GM19372 (cell line): ENCODE data around the gene POLR2B.
"Not testable (repeated sequence)": the region's sequence is repeated elsewhere in the genome, so short reads cannot be mapped to it uniquely, and the experiment has no call there.

Experiments used
- ATAC-seq: cut with Tn5 transposase; IDR thresholded peaks from one replicate; pipeline ENCODE4 v1.9.1; 2021; ENCODE audit warnings: mild to moderate bottlenecking, low read depth, moderate library complexity; ENCODE audit not compliant: unreplicated experiment

Gene POLR2B

DNA sequence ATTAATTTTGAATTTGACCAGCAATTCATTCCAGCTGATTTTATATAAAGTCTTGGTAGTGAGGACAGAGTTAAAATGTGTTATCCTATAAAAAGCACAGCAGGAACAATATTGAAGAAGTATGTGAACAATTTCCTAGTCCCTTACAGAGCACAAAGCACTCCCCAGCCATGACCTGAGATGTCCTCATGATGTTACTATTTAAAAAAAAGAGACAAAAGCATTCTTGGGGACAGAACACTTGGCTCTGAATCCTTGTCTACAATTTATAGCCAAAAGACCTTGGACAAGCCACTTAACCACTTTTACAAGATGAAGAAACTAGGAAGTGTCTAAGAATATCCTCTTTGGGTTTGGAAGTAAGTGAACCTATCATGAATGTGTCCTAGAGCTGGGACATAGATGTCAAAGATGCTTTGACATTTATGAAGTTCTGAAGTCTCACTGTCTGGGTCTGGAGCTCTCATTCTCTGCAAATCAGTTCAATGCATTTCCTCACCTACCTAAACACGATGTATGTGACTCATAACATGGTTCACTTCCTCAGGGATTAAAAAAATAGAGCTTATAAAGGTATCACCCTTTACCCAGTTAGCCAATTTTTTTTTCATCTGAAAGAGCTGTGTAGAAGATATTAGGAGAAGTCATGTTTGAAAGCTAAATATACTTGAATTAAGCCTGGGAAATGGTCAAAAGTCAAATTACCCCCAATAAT, 70.1 kb downstream of the POLR2B start:
- ATAC-seq = no peak

DNA sequence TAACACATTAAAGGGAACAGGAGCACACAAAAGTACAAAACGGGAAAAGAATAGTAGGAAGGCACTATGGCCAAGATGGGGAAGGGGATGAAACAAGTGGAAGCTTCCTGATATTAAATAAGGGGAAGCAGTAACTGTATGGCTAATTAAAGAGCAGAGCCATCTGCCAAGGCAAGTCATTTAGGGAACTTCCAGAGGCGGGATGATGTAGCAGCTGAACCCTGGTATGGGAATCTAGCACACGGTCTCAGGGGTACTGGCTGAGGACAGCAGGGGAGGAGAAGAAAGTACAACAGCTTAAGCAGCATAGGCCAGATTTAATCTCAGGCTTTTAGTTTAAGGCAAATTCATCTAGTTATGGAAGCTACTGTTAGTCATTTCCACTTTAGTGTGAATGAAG, 72.4 kb downstream of the POLR2B start:
- ATAC-seq = no peak

DNA sequence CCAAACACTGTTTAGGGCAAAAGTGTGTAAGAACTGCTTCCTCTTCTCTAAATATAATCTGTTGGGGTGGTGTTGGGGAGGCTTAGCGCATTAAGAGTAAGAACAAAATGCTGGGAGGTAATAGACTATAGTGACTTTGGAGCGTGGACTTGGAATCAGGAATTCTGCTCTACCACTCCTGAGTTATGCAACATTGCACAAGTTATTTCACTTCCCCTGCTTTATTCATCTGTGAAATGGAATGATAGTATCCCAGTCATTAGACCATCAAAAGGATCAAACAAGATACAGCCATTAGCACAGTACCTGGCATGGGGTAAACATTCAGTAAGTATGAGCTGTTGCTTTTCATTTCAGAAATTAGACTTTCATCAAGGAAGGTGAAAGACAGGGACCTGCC, 72.8 kb downstream of the POLR2B start:
- no peak for ATAC-seq

DNA sequence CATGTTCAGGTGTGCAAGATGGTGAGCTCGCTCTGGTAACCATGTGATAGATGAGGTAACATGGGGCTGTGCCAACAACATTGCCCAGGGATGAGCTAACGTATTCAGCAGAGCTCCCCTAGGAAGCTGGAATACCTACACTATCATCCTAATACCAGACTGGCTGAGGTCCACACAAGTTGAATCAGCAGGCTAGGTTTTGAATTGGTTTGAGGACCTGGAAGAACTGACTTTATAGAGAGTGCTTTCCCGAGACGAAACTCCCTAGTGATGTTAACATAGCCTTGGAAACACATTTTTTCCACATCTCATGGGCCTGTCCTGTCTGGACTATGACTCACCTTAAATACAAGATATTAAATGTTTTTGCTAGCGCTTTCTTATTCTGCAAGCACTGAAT, 74.8 kb downstream of the POLR2B start:
- ATAC-seq = no peak

DNA sequence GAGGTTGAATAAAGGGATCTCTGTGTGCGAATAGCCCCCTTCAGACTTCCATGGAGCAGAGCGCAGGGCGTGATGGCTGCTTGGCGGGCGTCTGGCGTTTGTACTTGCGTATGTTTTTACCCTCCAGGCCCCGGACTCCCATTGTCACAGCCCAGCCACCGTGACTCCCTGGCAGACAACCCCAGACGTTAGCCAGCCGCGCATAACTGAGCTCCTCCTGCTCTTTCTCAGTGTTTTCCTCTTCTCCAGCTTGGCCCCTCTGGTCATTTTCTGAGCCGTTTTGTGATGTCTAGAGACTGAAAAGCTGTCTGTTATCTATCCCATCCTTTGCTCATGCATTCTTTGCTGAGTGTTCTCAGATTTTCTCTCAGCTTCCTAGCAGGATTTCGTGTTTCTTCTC, 77.2 kb downstream of the POLR2B start:
- ATAC-seq = no peak

DNA sequence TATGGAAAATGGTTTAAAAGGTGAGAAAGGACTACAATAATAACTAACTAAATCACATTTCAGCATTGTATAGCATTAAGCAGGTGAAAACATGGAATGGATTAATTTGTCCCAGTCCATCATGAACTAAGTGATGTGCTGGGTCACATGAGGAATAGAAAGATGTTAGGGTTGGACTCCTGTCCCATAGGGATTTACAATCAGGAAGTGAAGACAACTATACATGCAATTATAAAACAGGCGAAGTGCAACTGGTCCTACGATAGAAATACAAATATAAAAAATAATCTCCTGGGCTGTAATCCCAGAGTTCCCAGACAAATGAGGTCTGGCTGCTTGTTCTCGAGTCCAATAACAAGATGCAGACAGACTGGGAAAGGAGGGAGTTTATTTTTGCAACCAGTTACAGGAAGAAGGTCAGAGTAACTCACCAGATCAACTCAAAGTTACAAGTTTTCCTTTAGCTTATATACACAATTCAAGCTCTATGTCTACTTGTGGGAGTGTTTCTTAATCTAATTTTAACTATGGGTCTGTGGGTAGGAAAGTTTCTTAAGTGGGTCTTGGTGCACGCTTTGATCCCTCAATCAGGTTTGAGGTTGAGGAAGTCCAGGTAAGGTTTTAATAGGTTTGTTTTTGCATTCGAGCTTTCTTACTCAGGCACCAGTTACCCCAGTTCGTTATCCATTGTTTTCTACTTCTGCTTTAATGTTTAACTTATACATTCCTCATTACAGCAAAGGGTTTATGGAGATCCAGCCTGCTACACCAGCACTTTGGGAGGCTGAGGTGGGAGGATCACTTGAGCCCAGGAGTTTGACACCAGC, 81.4 kb downstream of the POLR2B start:
- ATAC-seq = no peak

DNA sequence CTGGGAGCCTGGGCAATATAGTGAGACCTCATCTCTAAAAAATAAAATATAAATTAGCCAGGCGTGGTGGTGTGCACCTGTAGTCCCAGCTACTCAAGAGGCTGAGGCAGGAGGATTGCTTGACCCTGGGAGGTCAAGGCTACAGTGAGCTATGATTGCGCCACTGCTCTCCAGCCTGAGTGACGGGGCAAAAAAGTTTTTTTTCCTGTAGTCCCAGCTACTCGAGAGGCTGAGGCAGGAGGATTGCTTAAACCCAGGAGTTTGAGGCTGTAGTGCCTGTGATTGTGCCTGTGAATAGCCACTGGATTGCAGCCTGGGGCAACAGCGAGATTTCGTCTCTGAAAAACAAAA, 82.0 kb downstream of the POLR2B start:
- not testable (repeated sequence) for ATAC-seq

DNA sequence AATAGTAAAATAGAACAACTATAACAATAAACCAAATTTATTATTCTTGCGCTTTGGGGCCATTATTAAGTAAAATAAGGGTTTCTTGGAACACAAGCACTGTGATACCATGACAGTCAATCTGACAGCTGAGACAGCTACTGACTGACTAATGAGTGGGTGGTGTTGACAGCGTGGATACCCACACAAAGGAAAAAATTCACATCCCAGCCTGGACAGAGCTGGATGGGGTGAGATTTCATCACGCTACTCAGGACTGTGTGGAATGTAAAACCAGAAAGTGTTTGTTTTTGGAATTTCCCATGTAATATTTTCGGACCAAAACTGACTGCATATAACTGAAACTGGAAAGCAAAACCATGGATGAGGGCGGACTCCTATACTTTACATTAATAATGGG, 82.7 kb downstream of the POLR2B start:
- no peak for ATAC-seq

DNA sequence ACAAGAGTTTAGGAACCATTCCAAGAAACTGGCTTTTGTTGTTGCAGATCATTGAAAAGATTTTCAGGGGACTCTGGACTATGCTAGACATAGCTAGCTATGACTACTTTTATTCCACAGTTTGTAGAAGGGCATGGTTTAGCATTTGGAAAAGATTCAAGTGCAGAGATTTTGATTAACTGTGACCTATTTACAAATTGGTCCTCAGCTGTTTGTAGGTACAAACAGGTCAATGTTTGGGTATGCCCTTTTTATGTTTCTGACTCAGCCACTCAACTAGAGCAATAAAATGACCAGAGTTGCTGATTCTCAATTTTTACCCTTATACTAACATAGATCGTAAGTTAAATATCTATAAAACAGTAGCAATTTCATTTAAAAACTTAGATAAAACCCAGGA, 84.8 kb downstream of the POLR2B start:
- ATAC-seq = no peak

DNA sequence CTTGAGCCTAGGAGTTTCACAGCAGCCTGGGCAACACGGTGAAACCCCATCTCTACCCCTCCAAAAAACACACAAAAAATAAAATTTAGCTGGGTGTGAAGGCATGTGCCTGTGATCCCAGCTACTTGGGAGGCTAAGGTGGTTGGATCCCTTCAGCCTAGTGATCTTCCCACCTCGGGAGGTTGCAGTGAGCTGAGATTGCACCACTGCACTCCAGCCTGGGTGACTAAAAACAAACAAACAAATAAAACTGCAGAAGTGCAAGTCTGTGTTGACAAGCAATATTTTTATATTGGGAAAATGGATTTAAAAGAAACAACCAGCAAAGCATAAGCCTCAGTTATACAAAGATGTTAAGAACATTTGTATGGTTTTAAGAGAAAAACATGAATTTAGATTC, 85.4 kb downstream of the POLR2B start:
- no peak for ATAC-seq

DNA sequence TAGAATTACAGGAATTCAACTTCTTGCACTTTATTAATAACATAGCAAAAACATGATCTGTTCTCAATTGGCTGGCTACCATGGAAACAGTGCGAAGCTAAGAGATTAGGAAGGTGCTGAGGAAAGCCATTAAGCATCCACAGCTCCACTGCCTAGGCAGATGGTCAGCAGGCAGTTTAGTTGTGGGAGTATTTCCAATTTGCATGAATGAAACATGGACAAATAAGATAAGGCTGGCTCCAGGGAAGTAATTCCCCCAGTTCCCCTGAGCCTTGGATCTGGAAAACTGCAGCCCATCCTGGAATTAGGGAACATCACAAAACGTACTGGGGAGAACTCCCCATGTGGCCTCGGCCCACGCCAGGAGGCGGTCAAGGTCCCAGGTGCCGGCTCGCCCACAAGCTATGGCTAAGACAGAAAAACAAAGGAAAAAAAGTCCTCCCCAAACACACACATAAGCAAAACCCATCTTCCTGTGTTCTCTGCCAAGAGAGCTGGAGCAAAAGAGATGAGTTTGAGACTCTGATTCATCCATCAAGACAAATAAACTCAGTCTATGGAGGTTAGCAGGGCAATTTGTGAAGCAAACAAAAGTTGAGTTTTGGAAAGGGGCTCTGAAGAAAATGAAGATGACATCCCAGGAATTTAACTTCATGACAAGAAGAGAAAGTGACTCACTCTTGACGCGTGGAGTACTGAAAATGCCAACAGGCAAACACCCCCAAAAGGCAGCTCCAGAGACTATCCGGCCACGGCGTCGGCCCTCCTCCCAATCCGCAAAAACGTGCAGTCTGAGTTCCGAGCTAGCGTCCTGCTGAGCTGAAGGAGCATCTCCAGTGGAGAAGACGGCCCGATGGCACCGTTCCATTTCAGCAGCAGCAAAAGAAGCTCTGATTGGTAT, 86.4 kb downstream of the POLR2B start:
- no peak for ATAC-seq

DNA sequence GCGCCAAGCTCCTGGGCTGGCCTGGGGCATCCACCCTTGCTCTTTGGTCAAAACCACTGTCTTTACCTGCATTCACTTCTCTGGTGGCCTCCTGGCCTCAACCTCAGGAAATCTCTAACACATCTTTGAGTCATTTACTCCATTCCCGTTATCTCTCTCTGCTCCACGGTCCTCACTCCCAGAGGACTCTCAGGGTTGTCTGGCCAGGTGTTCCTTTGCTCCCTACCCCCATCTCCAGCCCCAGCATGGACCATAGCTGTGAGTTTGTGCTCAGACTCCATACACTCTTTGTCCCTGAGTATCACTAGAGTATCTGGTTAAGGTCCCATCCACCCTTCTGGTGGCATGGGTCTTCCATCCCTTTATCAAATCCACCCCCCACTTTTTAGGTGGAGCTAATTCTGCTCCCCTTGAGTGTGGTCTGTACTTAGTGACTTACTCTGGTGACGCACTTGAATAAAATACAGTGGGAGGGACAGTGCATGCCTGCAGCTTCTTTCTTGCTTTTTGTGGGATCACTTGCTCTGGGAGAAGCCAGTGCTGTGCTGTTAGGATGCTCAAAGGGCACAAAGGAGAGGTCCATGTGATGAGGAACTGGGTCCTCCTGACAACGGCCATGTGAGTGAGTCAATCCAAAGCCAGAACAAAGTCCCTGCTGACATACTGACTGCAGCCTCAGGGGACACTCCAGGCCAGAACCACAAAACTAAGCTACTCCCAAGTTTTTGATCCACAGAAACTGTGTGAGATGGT, 87.2 kb downstream of the POLR2B start:
- no peak for ATAC-seq

DNA sequence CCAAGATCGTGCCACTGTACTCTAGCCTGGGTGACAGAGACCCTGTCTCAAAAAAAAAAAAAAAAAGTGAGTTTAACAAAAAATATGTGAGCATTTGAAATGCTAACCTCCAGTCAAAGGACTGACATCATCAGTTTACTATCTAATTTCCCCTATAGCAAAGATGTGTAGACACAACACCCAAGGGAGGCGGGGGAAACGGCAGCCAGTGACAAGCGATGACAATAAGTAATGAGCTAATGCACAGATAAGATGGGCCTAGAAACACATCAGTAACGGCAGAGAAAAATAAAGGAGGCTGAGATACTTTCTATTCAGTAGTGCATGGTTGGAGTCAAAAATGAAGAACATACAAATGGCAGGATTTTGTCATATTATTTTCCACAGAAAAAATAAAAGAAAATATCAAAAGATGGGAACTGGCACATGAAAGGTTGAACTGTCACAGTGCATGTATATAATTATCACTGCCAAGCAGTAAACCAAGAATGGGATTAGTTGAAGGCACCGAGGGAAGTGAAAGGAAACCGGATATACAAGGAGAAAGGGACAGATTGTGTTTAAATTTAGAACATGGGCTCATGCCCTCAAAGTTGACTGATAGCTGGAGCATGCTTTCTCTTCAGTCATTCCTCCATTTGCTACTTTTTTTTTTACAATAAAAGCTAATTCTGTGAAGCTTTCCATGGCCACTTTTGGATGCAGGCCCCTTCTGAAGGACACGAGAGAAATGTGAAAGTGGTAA, 89.7 kb downstream of the POLR2B start:
- no peak for ATAC-seq

DNA sequence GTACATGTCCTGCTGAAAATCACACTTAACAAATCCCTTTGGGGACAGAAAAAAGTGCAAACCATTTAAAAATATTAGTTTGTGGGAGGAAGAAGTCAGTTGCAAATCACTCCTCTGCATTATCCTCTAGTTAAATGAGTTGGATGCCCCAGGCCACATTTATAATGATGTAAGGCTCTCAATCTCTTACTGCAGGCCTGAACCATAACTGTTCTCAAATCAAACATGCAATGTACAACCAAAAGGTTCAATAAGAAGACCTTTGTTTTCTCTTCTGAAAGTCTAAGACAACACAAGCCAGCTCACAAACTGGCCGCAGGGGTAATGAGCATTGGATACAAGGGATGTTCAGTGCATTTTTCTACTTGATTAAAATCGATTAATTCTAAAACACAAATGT, 91.8 kb downstream of the POLR2B start:
- no peak for ATAC-seq

DNA sequence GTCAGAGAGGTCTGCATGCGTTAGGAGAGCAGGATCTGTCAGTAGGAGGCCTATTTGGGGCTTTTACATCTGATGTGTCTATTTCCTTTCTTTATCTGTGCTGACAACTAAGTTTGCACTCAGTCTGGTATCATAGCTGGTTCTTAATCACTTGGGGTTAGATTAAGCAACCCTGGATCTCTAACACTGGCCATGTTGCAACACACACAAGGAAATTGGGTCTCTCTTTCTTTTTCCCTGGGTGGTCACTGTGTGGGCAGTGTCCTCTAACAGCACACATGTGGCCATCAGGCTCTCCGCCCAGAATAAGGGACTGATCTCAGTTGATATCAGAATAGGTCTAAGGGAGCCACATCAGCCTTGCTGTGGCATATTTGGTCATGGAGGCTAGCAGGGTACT, 92.6 kb downstream of the POLR2B start:
- no peak for ATAC-seq

DNA sequence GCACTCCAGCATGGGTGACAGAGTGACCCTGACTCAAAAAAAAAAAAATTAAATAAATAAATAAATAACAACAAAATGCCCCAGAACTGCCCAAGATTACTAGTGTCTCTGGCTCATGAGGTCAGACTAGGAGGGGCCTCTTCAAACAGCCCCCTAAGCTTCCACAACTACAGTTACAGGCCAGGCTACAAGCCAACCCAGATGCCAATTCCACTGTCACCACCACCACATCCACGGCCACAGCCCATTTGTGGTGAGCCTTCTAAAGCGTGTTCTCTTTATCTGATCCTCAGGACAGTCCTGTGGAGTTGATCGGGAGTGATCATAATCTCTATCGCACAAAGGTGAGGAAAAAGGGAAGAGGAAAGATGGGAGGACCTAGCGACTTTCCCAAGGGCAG, 94.9 kb downstream of the POLR2B start:
- ATAC-seq = no peak

DNA sequence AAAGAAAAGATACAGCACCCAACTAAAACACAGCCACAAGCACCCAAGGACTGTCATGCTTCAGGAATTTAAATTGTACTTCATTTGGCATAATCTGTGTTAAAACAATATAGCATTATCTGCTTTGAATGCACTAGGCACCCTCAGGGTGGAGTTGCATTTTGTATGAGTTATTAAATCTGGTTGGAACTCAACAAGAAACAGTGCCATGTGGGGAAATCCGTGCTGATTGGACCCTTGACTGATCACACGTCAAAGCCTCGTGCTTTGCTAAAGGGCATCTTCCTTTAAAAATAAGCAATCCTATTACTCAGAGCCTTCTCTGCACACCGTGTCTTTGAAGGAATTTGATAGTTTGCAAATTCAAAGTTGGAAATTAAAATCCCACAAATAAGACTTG, 96.0 kb downstream of the POLR2B start:
- no peak for ATAC-seq

DNA sequence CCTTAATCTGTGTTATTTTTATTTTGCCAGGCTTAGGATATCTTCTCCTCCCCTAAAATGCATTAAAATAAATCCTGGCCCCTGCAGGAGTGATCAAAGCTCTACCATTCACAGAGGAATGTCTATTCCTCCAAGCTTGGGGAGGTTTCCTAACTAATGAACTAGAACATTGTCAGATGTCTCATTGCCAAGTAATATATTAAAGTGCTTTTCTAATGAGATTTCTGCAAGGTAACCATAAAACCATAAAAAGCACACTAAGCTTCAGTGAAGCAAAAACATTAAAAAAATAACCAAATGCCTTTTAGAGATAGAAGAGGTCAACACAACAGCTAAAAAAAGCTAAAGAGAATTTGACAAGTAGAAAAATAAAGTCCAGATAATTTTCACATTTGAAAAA, 96.7 kb downstream of the POLR2B start:
- no peak for ATAC-seq

DNA sequence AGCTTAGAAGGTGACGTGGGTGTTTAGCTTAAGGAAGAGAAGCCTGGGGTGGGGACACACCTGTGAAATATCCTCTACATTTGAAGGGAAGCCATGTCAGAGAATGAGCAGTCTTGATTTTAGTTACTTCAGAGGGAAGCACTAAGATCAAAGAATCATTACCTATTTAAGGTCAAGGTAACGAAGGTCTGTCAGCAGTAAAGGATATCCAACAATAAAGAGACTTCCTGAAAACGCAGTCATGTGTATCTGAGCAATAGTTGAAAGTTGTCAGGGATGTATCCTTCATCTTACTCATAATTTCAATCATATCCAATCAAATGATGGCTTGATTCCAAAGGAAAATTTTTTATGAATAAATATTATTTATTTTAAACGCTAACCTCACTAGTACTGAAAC, 98.0 kb downstream of the POLR2B start:
- no peak for ATAC-seq
